ENCODE data around the gene APEH. TPM values are rescaled to one million over a fixed set of nuclear protein-coding genes. Genes with fewer than 3 reads are reported as not detected.

The APEH gene
- total RNA-seq, 1 donor from 2014 or later = 141 TPM

DNA sequence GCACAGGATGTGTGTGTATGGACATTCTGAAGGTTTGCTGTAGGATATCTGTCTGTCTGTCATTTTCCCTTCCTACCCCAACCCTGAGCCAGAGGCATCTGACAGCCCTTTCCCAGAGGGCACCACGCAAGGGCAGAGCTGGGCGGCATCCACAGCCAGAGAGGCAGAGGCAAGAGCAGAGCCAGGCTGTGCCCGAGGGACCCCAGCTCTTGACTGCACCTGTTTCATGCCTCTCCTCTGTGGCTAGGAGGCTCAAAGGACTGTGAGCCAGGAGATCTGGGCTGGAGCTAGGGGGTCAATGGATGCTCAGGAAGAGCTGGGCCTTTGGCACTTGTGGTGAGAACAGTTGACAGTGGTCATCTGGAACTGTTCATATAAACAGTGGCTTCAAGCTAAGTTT lies 4.8 kb upstream of the APEH start:
- H3K4me3 ChIP-seq (ENCODE audit: low read depth, low read length) = no peak overlapping the region
- DNase-seq (ENCODE audit: low read depth) = no peak
- H3K36me3 ChIP-seq (ENCODE audit: control insufficient read depth, insufficient read depth, low read length) = no peaks in the 10 kb centered on the region
- H3K27me3 ChIP-seq (ENCODE audit: control insufficient read depth, insufficient read depth, low read length) = no peaks in the 10 kb centered on the region
- TF ChIP-seq, protein P1, sequence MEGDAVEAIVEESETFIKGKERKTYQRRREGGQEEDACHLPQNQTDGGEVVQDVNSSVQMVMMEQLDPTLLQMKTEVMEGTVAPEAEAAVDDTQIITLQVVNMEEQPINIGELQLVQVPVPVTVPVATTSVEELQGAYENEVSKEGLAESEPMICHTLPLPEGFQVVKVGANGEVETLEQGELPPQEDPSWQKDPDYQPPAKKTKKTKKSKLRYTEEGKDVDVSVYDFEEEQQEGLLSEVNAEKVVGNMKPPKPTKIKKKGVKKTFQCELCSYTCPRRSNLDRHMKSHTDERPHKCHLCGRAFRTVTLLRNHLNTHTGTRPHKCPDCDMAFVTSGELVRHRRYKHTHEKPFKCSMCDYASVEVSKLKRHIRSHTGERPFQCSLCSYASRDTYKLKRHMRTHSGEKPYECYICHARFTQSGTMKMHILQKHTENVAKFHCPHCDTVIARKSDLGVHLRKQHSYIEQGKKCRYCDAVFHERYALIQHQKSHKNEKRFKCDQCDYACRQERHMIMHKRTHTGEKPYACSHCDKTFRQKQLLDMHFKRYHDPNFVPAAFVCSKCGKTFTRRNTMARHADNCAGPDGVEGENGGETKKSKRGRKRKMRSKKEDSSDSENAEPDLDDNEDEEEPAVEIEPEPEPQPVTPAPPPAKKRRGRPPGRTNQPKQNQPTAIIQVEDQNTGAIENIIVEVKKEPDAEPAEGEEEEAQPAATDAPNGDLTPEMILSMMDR (IDR thresholded peaks at IDR 0.05; ENCODE audit: insufficient read depth, low read length, poor library complexity, severe bottlenecking) = no peak

DNA sequence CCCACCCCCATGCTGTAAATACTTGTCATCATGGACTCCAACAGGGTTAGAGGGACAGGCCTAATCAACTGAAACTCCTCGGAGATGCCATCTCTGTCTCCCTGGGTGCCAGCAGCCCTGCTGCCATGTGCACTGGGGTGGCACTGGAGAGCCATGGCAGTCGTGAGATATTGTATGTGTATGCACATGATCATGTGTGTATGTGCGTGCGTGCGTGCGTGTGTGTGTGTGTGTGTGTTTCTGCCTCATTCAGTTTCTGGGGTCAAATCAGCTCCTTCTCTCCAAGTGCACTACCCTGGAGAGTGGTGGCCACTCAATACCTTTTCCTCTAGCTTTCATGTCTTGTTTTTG lies 3.2 kb upstream of the APEH start:
- DNase-seq (ENCODE audit: low read depth) = no peak
- no peaks in the 10 kb centered on the region for H3K36me3 ChIP-seq (ENCODE audit: control insufficient read depth, insufficient read depth, low read length)
- no peak overlapping the region for H3K4me3 ChIP-seq (ENCODE audit: low read depth, low read length)
- TF ChIP-seq, protein P1 (IDR thresholded peaks at IDR 0.05; ENCODE audit: insufficient read depth, low read length, poor library complexity, severe bottlenecking) = no peak
- H3K27me3 ChIP-seq (ENCODE audit: control insufficient read depth, insufficient read depth, low read length) = no peaks in the 10 kb centered on the region

DNA sequence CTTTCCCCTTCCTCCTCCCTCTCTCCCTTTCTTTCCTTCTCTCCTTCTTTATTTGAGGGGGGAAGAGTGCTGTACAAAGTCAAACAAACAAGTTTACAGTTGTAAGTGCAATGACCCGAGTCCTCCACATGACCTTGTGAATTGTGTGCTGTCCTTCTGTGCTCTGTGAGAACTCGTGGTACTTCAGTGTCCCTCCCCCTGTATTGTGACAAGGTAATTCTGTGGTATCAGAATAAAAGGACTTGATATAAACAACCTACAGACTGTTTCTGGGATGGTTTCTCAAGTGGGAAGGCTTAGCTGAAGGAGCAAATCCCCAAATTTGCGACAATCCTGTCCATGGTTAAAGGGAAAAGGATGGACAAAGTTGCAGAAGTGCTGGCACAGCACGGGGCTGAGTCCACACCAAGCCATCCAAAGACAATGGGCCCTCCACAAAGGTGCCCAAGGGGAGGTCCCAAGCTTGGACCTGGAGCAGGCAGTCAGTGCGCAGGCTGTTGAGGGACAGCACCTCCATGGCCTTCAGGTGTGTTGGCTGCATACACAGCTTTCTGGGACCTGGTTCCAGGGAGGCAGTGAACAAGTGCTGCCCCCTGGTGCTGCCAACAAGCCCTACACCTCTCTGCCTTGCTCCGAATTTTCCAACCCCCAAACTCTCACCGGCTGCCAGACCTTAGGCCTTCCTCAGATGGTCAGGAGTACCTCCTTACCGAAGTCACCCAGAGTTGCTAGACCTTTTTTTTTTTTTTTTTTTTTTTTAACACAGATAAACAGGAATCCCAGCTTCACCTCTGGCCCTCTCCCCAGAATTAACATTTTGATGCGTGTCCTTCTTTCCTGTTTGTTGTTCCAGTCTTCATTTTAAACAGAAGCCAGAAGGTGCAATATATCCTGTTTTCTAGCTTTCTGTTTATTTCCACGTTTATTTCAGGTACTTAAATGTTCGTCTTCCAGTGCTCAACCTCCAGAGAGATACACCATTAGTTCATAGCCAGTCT lies 2.6 kb upstream of the APEH start:
- no peak for DNase-seq (ENCODE audit: low read depth)
- no peak overlapping the region for H3K4me3 ChIP-seq (ENCODE audit: low read depth, low read length)
- TF ChIP-seq, protein P1 (IDR thresholded peaks at IDR 0.05; ENCODE audit: insufficient read depth, low read length, poor library complexity, severe bottlenecking) = peak; percentile 90

DNA sequence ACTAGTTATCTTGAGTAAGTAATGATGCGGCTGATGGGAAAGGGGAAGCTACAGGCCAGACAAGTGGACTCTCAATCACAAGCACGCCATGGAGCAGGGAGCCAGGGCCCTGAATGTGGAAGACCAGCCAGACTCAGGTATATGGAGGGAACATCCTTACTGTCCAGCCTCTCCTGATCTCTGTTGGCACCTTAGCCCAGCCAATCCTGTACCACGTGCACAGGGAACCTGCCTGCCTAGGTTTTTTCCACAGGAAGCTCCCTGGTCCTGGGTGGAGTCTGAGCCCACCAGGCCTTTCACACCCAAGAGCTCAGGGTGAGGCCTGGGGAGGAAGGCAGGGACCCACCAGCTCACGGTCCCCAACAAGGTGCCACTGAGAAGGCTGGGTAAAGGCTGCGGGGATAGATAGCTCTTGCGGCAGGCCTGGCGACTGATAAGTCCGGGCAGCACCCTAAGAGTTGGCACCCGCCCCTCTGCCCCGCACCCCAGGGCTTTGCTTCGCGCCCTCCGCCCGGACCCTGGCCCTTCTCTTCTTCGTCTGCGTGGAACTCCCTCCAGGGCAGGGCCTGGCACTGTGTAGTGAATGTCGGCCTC lies 933 bp upstream of the APEH start:
- TF ChIP-seq, protein P1 (IDR thresholded peaks at IDR 0.05; ENCODE audit: insufficient read depth, low read length, poor library complexity, severe bottlenecking) = no peak
- no peak for DNase-seq (ENCODE audit: low read depth)
- Histone ChIP-seq H3K36me3 (ENCODE audit: control insufficient read depth, insufficient read depth, low read length) (peaks cover 3% of the 10 kb centered on the region), H3K4me3 (ENCODE audit: low read depth, low read length) (peak overlapping the region; percentile 65), H3K27me3 (ENCODE audit: control insufficient read depth, insufficient read depth, low read length) (no peaks in the 10 kb centered on the region)

More for the DNA sequence above, 2.6 kb upstream of the APEH start:
- Histone ChIP-seq H3K27me3 (ENCODE audit: control insufficient read depth, insufficient read depth, low read length) (no peaks in the 10 kb centered on the region), H3K36me3 (ENCODE audit: control insufficient read depth, insufficient read depth, low read length) (no peaks in the 10 kb centered on the region)

DNA sequence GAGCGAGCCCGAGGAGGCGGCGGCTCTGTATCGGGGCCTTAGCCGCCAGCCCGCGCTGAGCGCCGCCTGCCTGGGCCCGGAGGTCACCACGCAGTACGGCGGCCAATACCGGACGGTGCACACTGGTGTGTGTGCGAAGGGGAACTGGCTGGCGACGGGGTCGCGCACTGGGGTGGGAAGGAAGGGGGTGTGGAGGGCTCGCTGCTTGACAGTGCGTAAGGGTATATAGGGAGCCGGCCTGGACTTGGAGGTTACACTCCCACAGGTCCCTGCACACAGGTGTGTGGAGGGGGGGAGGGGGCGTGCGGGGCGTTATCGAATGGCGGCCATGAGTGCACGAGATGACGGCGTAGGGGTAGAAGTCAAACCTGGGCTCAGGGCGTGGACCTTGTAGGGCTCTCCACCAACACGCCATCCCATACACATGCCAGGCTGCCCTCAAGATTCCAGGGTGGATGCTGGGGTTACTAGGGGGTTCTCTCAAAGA lies 389 bp downstream of the APEH start:
- DNase-seq (ENCODE audit: low read depth) = no peak
- TF ChIP-seq, protein P1 (IDR thresholded peaks at IDR 0.05; ENCODE audit: insufficient read depth, low read length, poor library complexity, severe bottlenecking) = no peak
- H3K36me3 ChIP-seq (ENCODE audit: control insufficient read depth, insufficient read depth, low read length) = peaks cover 6% of the 10 kb centered on the region
- no peaks in the 10 kb centered on the region for H3K27me3 ChIP-seq (ENCODE audit: control insufficient read depth, insufficient read depth, low read length)
- H3K4me3 ChIP-seq (ENCODE audit: low read depth, low read length) = peak overlapping the region; percentile 65
